Calu3 (cell line): ENCODE results near the gene EIF4EBP2. TPM values are rescaled to one million over a fixed set of nuclear protein-coding genes. Genes with fewer than 3 reads are reported as not detected.

Source experiments
- BruUV-seq: library from RNA; stranded (reverse); fragments of 400-500 nt; replicated peaks from 2 replicates; lab custom pipeline; 2021; lab: Mats Ljungman, UMichigan
- CTCF ChIA-PET: fragments of 300-600 bp; sonication (Branson Sonifier 250); formaldehyde crosslinking; loops from one replicate; lab custom pipeline; 2022; ENCODE audit warnings: antibody characterized with exemption; lab: Charles Lee
- DNase-seq: peaks from one replicate; pipeline ENCODE4 v3.0.0; 2022
- H3K27ac Mint-ChIP-seq: one replicate; pipeline ENCODE4 v1.8.0; 2022; ENCODE audit warnings: mixed read lengths; ENCODE audit not compliant: unreplicated experiment
- H3K27me3 Mint-ChIP-seq: one replicate; pipeline ENCODE4 v1.8.0; 2022; ENCODE audit warnings: mixed read lengths; ENCODE audit not compliant: unreplicated experiment
- H3K36me3 Mint-ChIP-seq: one replicate; pipeline ENCODE4 v1.8.0; 2022; ENCODE audit warnings: mild to moderate bottlenecking, moderate library complexity, mixed read lengths; ENCODE audit not compliant: insufficient read depth, unreplicated experiment
- H3K4me1 Mint-ChIP-seq: one replicate; pipeline ENCODE4 v1.8.0; 2022; ENCODE audit warnings: mild to moderate bottlenecking, low read depth, mixed read lengths; ENCODE audit not compliant: unreplicated experiment
- H3K4me3 Mint-ChIP-seq: one replicate; pipeline ENCODE4 v1.8.0; 2022; ENCODE audit warnings: mild to moderate bottlenecking, low read depth, moderate library complexity, mixed read lengths; ENCODE audit not compliant: unreplicated experiment
- H3K9me3 Mint-ChIP-seq: one replicate; pipeline ENCODE4 v1.8.0; 2022; ENCODE audit warnings: low read depth, mixed read lengths; ENCODE audit not compliant: unreplicated experiment
- intact Hi-C: fragments of 100-400 bp; cut with micrococcal nuclease; formaldehyde crosslinking; loops from one replicate; pipeline ENCODE4 v1.10.0; 2022; ENCODE audit not compliant: unreplicated experiment
- total RNA-seq: library from RNA; stranded (reverse); gene quantifications from 2 replicates; pipeline ENCODE4 v1.2.3, GENCODE V29; 2022
- TF ChIP-seq, protein P1 (sequence below): fragments of 200-600 bp; IDR thresholded peaks from one replicate; pipeline ENCODE4 v1.8.0; 2022; ENCODE audit warnings: antibody characterized with exemption; ENCODE audit not compliant: unreplicated experiment

Gene EIF4EBP2
- total RNA-seq, 1 experiment from 2014 or later = 54.7 TPM

DNA sequence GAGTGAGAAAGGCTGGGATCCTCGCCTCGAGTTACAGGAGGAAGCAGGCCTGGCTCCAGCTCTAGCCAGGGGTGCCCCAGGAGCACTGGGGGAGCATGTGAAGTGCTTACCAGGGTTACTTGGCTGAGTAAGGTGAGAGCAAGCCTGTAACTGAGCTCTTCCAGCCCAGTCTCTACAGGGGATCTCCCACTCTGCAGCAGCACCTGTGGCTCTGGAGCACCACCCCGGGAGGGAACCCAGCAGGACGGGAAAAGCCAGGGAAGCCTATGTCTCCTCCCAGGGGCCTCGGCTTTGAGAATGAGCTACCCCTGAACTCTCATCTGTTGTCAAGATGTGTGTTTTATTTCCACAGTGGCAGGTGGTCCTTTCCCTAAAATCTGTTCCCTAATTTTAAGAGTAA, 32.1 kb upstream of the EIF4EBP2 start:
- BruUV-seq = no TSS peak
- Mint-ChIP-seq H3K27ac (no peak overlapping the region), H3K4me3 (no peak overlapping the region), H3K36me3 (peaks cover 6% of the 10 kb centered on the region), H3K9me3 (no peaks in the 10 kb centered on the region), H3K27me3 (no peaks in the 10 kb centered on the region), H3K4me1 (peaks cover 2% of the 10 kb centered on the region)
- no peak for DNase-seq
- CTCF ChIA-PET = interaction anchor here (0.7 to 1.0 kb wide), 2 partner anchors 17 to 150 kb away, joined by 3 to 4 read pairs; no protein-coding TSS in a partner anchor
- intact Hi-C loops = no loop called here
- TF ChIP-seq, protein P1, sequence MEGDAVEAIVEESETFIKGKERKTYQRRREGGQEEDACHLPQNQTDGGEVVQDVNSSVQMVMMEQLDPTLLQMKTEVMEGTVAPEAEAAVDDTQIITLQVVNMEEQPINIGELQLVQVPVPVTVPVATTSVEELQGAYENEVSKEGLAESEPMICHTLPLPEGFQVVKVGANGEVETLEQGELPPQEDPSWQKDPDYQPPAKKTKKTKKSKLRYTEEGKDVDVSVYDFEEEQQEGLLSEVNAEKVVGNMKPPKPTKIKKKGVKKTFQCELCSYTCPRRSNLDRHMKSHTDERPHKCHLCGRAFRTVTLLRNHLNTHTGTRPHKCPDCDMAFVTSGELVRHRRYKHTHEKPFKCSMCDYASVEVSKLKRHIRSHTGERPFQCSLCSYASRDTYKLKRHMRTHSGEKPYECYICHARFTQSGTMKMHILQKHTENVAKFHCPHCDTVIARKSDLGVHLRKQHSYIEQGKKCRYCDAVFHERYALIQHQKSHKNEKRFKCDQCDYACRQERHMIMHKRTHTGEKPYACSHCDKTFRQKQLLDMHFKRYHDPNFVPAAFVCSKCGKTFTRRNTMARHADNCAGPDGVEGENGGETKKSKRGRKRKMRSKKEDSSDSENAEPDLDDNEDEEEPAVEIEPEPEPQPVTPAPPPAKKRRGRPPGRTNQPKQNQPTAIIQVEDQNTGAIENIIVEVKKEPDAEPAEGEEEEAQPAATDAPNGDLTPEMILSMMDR = no peak

DNA sequence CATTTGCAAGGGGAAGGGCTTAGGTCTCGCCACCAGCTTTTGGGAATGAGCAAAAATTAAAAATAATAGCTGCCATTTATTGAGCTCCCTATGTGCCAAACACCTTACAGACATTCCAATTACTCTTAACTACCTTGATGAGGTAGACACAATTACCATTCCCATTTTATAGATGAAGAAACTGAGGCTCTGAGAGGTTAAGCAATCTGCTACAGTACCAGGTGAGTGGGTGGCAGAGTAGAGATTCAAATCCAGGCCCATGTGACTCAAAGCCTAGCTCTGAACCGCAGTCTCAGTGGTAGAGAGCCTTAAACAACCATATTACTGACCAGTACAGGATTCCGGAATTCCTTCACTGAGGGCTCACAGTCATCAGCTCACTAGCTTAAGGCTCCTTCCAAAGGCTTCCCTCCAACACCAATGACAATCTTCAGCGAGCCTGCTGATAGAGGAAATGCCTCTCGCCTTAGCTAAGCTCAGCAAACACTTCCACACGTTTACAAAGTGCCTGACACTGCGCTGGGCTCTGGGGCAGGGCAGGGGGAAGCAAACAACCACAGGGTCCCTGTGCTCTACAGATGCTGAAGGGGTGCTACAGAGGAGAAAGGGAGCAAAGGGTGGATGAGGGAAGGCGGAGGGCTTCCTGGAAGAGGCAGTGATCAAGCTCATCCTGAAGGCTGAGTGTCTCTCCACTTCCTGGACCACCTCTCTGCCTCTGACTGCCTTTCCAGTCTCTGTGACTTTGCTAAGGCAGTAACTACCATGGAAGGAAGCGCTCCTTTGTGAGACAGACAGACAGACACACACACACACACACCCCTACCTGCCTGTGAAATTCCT, 28.9 kb upstream of the EIF4EBP2 start:
- CTCF ChIA-PET = no interaction called here
- TF ChIP-seq, protein P1 = no peak

DNA sequence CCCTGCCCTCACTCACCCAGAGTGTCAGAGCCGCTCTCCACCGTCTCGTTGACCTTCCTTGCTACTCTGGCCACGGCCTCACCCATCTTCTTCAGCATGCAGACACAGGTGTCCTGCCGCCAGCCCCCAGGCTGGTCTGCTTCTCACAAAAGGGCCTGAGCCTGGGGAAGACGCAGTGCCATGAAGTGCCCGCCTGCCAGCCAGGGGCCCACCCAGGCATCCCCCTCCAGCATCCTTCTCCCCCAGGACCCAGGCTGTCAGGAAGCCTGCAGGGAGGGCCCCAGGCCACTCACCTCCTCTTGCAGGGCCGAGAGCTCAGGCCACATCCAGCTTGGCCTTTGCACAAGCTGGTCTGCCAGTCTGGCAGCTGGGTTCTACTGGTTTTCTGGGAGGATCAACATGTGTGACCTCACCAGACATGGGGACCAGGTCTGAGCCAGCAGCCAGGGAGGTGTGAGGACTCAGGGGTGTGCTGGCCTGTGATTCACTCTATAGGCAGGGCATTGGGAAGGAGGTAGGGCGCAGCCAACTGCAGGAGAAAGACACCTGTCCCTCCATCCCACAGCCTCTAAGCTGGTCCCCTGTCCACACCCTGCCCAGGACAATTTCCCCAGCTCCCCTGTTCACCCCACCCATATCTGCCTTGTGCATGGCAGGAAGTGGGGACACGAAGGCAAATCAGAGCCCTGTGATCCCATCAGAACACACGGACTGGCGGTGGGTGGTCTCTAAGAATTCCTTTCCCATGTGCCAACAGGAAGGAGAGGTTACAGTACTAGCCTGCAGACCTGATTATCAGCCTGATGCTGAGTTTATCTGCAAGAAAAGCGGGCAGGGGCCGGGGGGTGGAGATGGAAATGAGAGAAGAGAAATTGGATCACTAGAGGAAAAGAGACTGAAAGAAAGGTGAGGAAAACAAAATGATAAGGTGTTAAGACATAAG, 27.2 kb upstream of the EIF4EBP2 start:
- H3K27me3 Mint-ChIP-seq = no peaks in the 10 kb centered on the region
- no peak overlapping the region for H3K27ac Mint-ChIP-seq
- H3K36me3 Mint-ChIP-seq = peaks cover 6% of the 10 kb centered on the region
- intact Hi-C loops = loop anchor here (5.0 kb wide), 1 partner anchor 154 kb away; no protein-coding TSS in a partner anchor
- no peaks in the 10 kb centered on the region for H3K9me3 Mint-ChIP-seq
- CTCF ChIA-PET = interaction anchor here (0.7 to 1.6 kb wide), 3 partner anchors 11 to 14 kb away, joined by 3 to 12 read pairs (median 6); no protein-coding TSS in a partner anchor
- peaks cover 17% of the 10 kb centered on the region for H3K4me1 Mint-ChIP-seq
- DNase-seq = no peak
- no TSS peak for BruUV-seq
- H3K4me3 Mint-ChIP-seq = no peak overlapping the region
- TF ChIP-seq, protein P1 = no peak

More for the DNA sequence above, 28.9 kb upstream of the EIF4EBP2 start:
- H3K27me3 Mint-ChIP-seq = no peaks in the 10 kb centered on the region
- BruUV-seq = no TSS peak
- H3K36me3 Mint-ChIP-seq = peaks cover 6% of the 10 kb centered on the region
- H3K27ac Mint-ChIP-seq = no peak overlapping the region
- H3K4me1 Mint-ChIP-seq = peaks cover 17% of the 10 kb centered on the region
- DNase-seq = no peak
- no peaks in the 10 kb centered on the region for H3K9me3 Mint-ChIP-seq
- intact Hi-C loops = loop anchor here (5.0 kb wide), 1 partner anchor 153 kb away; no protein-coding TSS in a partner anchor
- no peak overlapping the region for H3K4me3 Mint-ChIP-seq

DNA sequence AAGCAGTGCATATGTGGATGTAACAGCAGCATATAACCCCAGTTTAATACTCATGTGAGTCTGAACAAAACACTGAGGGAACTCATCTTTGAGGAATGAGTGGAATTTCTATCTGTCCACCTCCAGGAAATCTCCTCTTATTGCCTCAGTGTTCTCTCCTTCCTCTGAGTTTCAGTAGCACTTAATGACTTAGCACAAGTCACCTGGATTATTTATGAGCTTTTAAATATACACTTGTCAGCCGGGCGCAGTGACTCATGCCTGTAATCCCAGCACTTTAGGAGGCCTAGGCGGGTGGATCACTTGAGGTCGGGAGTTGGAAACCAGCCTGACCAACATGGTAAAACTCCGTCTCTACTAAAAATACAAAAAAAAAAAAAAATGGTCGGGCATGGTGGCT, 25.8 kb upstream of the EIF4EBP2 start:
- Mint-ChIP-seq H3K36me3 (peaks cover 19% of the 10 kb centered on the region), H3K27ac (no peak overlapping the region), H3K27me3 (no peaks in the 10 kb centered on the region), H3K9me3 (no peaks in the 10 kb centered on the region), H3K4me3 (no peak overlapping the region), H3K4me1 (peaks cover 17% of the 10 kb centered on the region)
- BruUV-seq = no TSS peak
- intact Hi-C loops = loop anchor here (5.0 kb wide), 1 partner anchor 156 kb away; no protein-coding TSS in a partner anchor
- DNase-seq = peak; percentile 54
- TF ChIP-seq, protein P1 = no peak
- CTCF ChIA-PET = interaction anchor here (0.6 to 1.6 kb wide), 6 partner anchors 9 to 1479 kb away, joined by 3 to 12 read pairs (median 6); no protein-coding TSS in a partner anchor
